Measurements from ENCODE around the gene CAST.

CAST gene

GRCh38 chr5:96628406-96628805 is 33.8 kb upstream of the CAST start:
- H3K9ac ChIP-seq (ENCODE audit: low read depth, low read length): no peak overlapping the region
- no peaks in the 10 kb centered on the region for H3K4me1 ChIP-seq (ENCODE audit: control insufficient read depth, insufficient read depth, low read length)
- H3K4me3 ChIP-seq (ENCODE audit: low read depth, low read length): no peak overlapping the region
- no peaks in the 10 kb centered on the region for H3K9me3 ChIP-seq (ENCODE audit: control insufficient read depth, insufficient read depth, low read length)
- H3K36me3 ChIP-seq (ENCODE audit: control insufficient read depth, insufficient read depth, low read length): no peaks in the 10 kb centered on the region
- H3K27me3 ChIP-seq (ENCODE audit: control insufficient read depth, insufficient read depth, low read length): no peaks in the 10 kb centered on the region

GRCh38 chr5:96629774-96630173 is 32.4 kb upstream of the CAST start:
- Histone ChIP-seq H3K27me3 (ENCODE audit: control insufficient read depth, insufficient read depth, low read length) (no peaks in the 10 kb centered on the region), H3K9me3 (ENCODE audit: control insufficient read depth, insufficient read depth, low read length) (no peaks in the 10 kb centered on the region), H3K4me3 (ENCODE audit: low read depth, low read length) (no peak overlapping the region), H3K4me1 (ENCODE audit: control insufficient read depth, insufficient read depth, low read length) (no peaks in the 10 kb centered on the region), H3K36me3 (ENCODE audit: control insufficient read depth, insufficient read depth, low read length) (no peaks in the 10 kb centered on the region), H3K9ac (ENCODE audit: low read depth, low read length) (no peak overlapping the region)

- Histone ChIP-seq H3K27me3 (ENCODE audit: control insufficient read depth, insufficient read depth, low read length) (no peaks in the 10 kb centered on the region), H3K4me3 (ENCODE audit: low read depth, low read length) (no peak overlapping the region), H3K9me3 (ENCODE audit: control insufficient read depth, insufficient read depth, low read length) (no peaks in the 10 kb centered on the region), H3K9ac (ENCODE audit: low read depth, low read length) (no peak overlapping the region), H3K36me3 (ENCODE audit: control insufficient read depth, insufficient read depth, low read length) (no peaks in the 10 kb centered on the region), H3K4me1 (ENCODE audit: control insufficient read depth, insufficient read depth, low read length) (no peaks in the 10 kb centered on the region)
Measured at GRCh38 chr5:96633820-96634219, 28.4 kb upstream of the CAST start.

GRCh38 chr5:96634881-96635280 is 27.3 kb upstream of the CAST start:
- H3K4me1 ChIP-seq (ENCODE audit: control insufficient read depth, insufficient read depth, low read length): no peaks in the 10 kb centered on the region
- H3K4me3 ChIP-seq (ENCODE audit: low read depth, low read length): no peak overlapping the region
- H3K9me3 ChIP-seq (ENCODE audit: control insufficient read depth, insufficient read depth, low read length): no peaks in the 10 kb centered on the region
- H3K27me3 ChIP-seq (ENCODE audit: control insufficient read depth, insufficient read depth, low read length): no peaks in the 10 kb centered on the region
- no peak overlapping the region for H3K9ac ChIP-seq (ENCODE audit: low read depth, low read length)
- no peaks in the 10 kb centered on the region for H3K36me3 ChIP-seq (ENCODE audit: control insufficient read depth, insufficient read depth, low read length)

- Histone ChIP-seq H3K27me3 (ENCODE audit: control insufficient read depth, insufficient read depth, low read length) (no peaks in the 10 kb centered on the region), H3K4me3 (ENCODE audit: low read depth, low read length) (no peak overlapping the region), H3K36me3 (ENCODE audit: control insufficient read depth, insufficient read depth, low read length) (no peaks in the 10 kb centered on the region), H3K9ac (ENCODE audit: low read depth, low read length) (no peak overlapping the region), H3K4me1 (ENCODE audit: control insufficient read depth, insufficient read depth, low read length) (no peaks in the 10 kb centered on the region), H3K9me3 (ENCODE audit: control insufficient read depth, insufficient read depth, low read length) (no peaks in the 10 kb centered on the region)
Measured at GRCh38 chr5:96636046-96636445, 26.1 kb upstream of the CAST start.

GRCh38 chr5:96636594-96636993 is 25.6 kb upstream of the CAST start:
- no peaks in the 10 kb centered on the region for H3K36me3 ChIP-seq (ENCODE audit: control insufficient read depth, insufficient read depth, low read length)

GRCh38 chr5:96637196-96637595 is 25.0 kb upstream of the CAST start:
- Histone ChIP-seq H3K36me3 (ENCODE audit: control insufficient read depth, insufficient read depth, low read length) (no peaks in the 10 kb centered on the region), H3K27me3 (ENCODE audit: control insufficient read depth, insufficient read depth, low read length) (no peaks in the 10 kb centered on the region), H3K9me3 (ENCODE audit: control insufficient read depth, insufficient read depth, low read length) (no peaks in the 10 kb centered on the region), H3K4me1 (ENCODE audit: control insufficient read depth, insufficient read depth, low read length) (no peaks in the 10 kb centered on the region), H3K4me3 (ENCODE audit: low read depth, low read length) (no peak overlapping the region), H3K9ac (ENCODE audit: low read depth, low read length) (no peak overlapping the region)

More at GRCh38 chr5:96636594-96636993, 25.6 kb upstream of the CAST start:
- Histone ChIP-seq H3K27me3 (ENCODE audit: control insufficient read depth, insufficient read depth, low read length) (no peaks in the 10 kb centered on the region), H3K4me1 (ENCODE audit: control insufficient read depth, insufficient read depth, low read length) (no peaks in the 10 kb centered on the region), H3K9ac (ENCODE audit: low read depth, low read length) (no peak overlapping the region), H3K9me3 (ENCODE audit: control insufficient read depth, insufficient read depth, low read length) (no peaks in the 10 kb centered on the region), H3K4me3 (ENCODE audit: low read depth, low read length) (no peak overlapping the region)

GRCh38 chr5:96638561-96638960 is 23.6 kb upstream of the CAST start:
- Histone ChIP-seq H3K9ac (ENCODE audit: low read depth, low read length) (no peak overlapping the region), H3K9me3 (ENCODE audit: control insufficient read depth, insufficient read depth, low read length) (no peaks in the 10 kb centered on the region), H3K4me3 (ENCODE audit: low read depth, low read length) (no peak overlapping the region), H3K4me1 (ENCODE audit: control insufficient read depth, insufficient read depth, low read length) (no peaks in the 10 kb centered on the region), H3K36me3 (ENCODE audit: control insufficient read depth, insufficient read depth, low read length) (no peaks in the 10 kb centered on the region), H3K27me3 (ENCODE audit: control insufficient read depth, insufficient read depth, low read length) (no peaks in the 10 kb centered on the region)

- no peaks in the 10 kb centered on the region for H3K36me3 ChIP-seq (ENCODE audit: control insufficient read depth, insufficient read depth, low read length)
- no peaks in the 10 kb centered on the region for H3K27me3 ChIP-seq (ENCODE audit: control insufficient read depth, insufficient read depth, low read length)
- no peak overlapping the region for H3K9ac ChIP-seq (ENCODE audit: low read depth, low read length)
- no peaks in the 10 kb centered on the region for H3K4me1 ChIP-seq (ENCODE audit: control insufficient read depth, insufficient read depth, low read length)
- no peaks in the 10 kb centered on the region for H3K9me3 ChIP-seq (ENCODE audit: control insufficient read depth, insufficient read depth, low read length)
- H3K4me3 ChIP-seq (ENCODE audit: low read depth, low read length): no peak overlapping the region
Measured at GRCh38 chr5:96640696-96641095, 21.5 kb upstream of the CAST start.

- Histone ChIP-seq H3K4me1 (ENCODE audit: control insufficient read depth, insufficient read depth, low read length) (no peaks in the 10 kb centered on the region), H3K9me3 (ENCODE audit: control insufficient read depth, insufficient read depth, low read length) (no peaks in the 10 kb centered on the region), H3K9ac (ENCODE audit: low read depth, low read length) (no peak overlapping the region), H3K27me3 (ENCODE audit: control insufficient read depth, insufficient read depth, low read length) (no peaks in the 10 kb centered on the region), H3K36me3 (ENCODE audit: control insufficient read depth, insufficient read depth, low read length) (no peaks in the 10 kb centered on the region), H3K4me3 (ENCODE audit: low read depth, low read length) (no peak overlapping the region)
Measured at GRCh38 chr5:96641368-96642280, 20.6 kb upstream of the CAST start.

- H3K36me3 ChIP-seq (ENCODE audit: control insufficient read depth, insufficient read depth, low read length): no peaks in the 10 kb centered on the region
- no peaks in the 10 kb centered on the region for H3K9me3 ChIP-seq (ENCODE audit: control insufficient read depth, insufficient read depth, low read length)
- no peaks in the 10 kb centered on the region for H3K27me3 ChIP-seq (ENCODE audit: control insufficient read depth, insufficient read depth, low read length)
- no peak overlapping the region for H3K9ac ChIP-seq (ENCODE audit: low read depth, low read length)
- no peaks in the 10 kb centered on the region for H3K4me1 ChIP-seq (ENCODE audit: control insufficient read depth, insufficient read depth, low read length)
- H3K4me3 ChIP-seq (ENCODE audit: low read depth, low read length): no peak overlapping the region
Measured at GRCh38 chr5:96642281-96642640, 19.9 kb upstream of the CAST start.

- Histone ChIP-seq H3K27me3 (ENCODE audit: control insufficient read depth, insufficient read depth, low read length) (no peaks in the 10 kb centered on the region), H3K9ac (ENCODE audit: low read depth, low read length) (no peak overlapping the region), H3K9me3 (ENCODE audit: control insufficient read depth, insufficient read depth, low read length) (no peaks in the 10 kb centered on the region)
Measured at GRCh38 chr5:96645091-96645490, 17.1 kb upstream of the CAST start.

More at GRCh38 chr5:96645091-96645490, 17.1 kb upstream of the CAST start:
- no peaks in the 10 kb centered on the region for H3K4me1 ChIP-seq (ENCODE audit: control insufficient read depth, insufficient read depth, low read length)
- no peak overlapping the region for H3K4me3 ChIP-seq (ENCODE audit: low read depth, low read length)
- no peaks in the 10 kb centered on the region for H3K36me3 ChIP-seq (ENCODE audit: control insufficient read depth, insufficient read depth, low read length)

Measured in iPS-15b (cell line).